ENCODE measurements around the gene CELA1.
A peak's percentile ranks its signal among the peaks of the same experiment; 100 is the strongest.
"Not testable (repeated sequence)": the region's sequence is repeated elsewhere in the genome, so short reads cannot be mapped to it uniquely, and the experiment has no call there.

Gene CELA1

GRCh38 chr12:51343201-51343600 is 3.3 kb downstream of the CELA1 start:
- no peak for DNase-seq (ENCODE audit: low read depth in 3 of 3)

- no peak for DNase-seq (ENCODE audit: low read depth in 3 of 3)
Measured at GRCh38 chr12:51342416-51342815, 4.1 kb downstream of the CELA1 start.

- DNase-seq (ENCODE audit: low read depth in 3 of 3): peak; percentile 49 to 65 (median 63)
Measured at GRCh38 chr12:51341251-51342007, 5.0 kb downstream of the CELA1 start.

- no peak for DNase-seq (ENCODE audit: low read depth in 3 of 3)
Measured at GRCh38 chr12:51339750-51340149, 6.7 kb downstream of the CELA1 start.

- DNase-seq (ENCODE audit: low read depth in 3 of 3): not testable (repeated sequence)
Measured at GRCh38 chr12:51337336-51337735, 9.1 kb downstream of the CELA1 start.

GRCh38 chr12:51335931-51336330 is 10.5 kb downstream of the CELA1 start:
- no peak for DNase-seq (ENCODE audit: low read depth in 3 of 3)

- DNase-seq (ENCODE audit: low read depth in 3 of 3): no peak
Measured at GRCh38 chr12:51334764-51335163, 11.7 kb downstream of the CELA1 start.

- DNase-seq (ENCODE audit: low read depth in 3 of 3): no peak
Measured at GRCh38 chr12:51333536-51333935, 12.9 kb downstream of the CELA1 start.

- no peak for DNase-seq (ENCODE audit: low read depth in 3 of 3)
Measured at GRCh38 chr12:51330186-51330585, 16.3 kb downstream of the CELA1 start.

GRCh38 chr12:51329742-51330141 is 16.7 kb downstream of the CELA1 start:
- no peak for DNase-seq (ENCODE audit: low read depth in 3 of 3)

GRCh38 chr12:51328587-51328986 is 17.9 kb downstream of the CELA1 start:
- no peak for DNase-seq (ENCODE audit: low read depth in 3 of 3)

- DNase-seq (ENCODE audit: low read depth in 3 of 3): no peak
Measured at GRCh38 chr12:51326698-51327439, 19.6 kb downstream of the CELA1 start.

GRCh38 chr12:51324953-51325352 is 21.5 kb downstream of the CELA1 start:
- DNase-seq (ENCODE audit: low read depth in 3 of 3): no peak

GRCh38 chr12:51323966-51324895 is 22.2 kb downstream of the CELA1 start, which contains the start of gene BIN2:
BIN2 (minus strand) TSS chr12:51324174; CDS start chr12:51324102, 72 bp downstream.
- DNase-seq (ENCODE audit: low read depth in 3 of 3): peak; percentile 33 to 68 (median 37)

GRCh38 chr12:51323317-51323960 is 23.0 kb downstream of the CELA1 start:
- peak in 1 of 3 experiments; percentile 35 for DNase-seq (ENCODE audit: low read depth in 3 of 3)

- peak in 1 of 3 experiments; percentile 44 for DNase-seq (ENCODE audit: low read depth in 3 of 3)
Measured at GRCh38 chr12:51322452-51322851, 24.0 kb downstream of the CELA1 start.

GRCh38 chr12:51321882-51322281 is 24.6 kb downstream of the CELA1 start:
- no peak for DNase-seq (ENCODE audit: low read depth in 3 of 3)

GRCh38 chr12:51320695-51321320 is 25.7 kb downstream of the CELA1 start:
- no peak for DNase-seq (ENCODE audit: low read depth in 3 of 3)

GRCh38 chr12:51320311-51320694 is 26.2 kb downstream of the CELA1 start:
- DNase-seq (ENCODE audit: low read depth in 3 of 3): no peak

GRCh38 chr12:51318846-51319599 is 27.5 kb downstream of the CELA1 start:
- DNase-seq (ENCODE audit: low read depth in 3 of 3): no peak
